SIG-M5 (cell line): Measurements from ENCODE around the gene IGHMBP2.

Experiments used
- DNase-seq: peaks from one replicate; lab custom pipeline; 2025; lab: John Stamatoyannopoulos, UW

The IGHMBP2 gene

DNA sequence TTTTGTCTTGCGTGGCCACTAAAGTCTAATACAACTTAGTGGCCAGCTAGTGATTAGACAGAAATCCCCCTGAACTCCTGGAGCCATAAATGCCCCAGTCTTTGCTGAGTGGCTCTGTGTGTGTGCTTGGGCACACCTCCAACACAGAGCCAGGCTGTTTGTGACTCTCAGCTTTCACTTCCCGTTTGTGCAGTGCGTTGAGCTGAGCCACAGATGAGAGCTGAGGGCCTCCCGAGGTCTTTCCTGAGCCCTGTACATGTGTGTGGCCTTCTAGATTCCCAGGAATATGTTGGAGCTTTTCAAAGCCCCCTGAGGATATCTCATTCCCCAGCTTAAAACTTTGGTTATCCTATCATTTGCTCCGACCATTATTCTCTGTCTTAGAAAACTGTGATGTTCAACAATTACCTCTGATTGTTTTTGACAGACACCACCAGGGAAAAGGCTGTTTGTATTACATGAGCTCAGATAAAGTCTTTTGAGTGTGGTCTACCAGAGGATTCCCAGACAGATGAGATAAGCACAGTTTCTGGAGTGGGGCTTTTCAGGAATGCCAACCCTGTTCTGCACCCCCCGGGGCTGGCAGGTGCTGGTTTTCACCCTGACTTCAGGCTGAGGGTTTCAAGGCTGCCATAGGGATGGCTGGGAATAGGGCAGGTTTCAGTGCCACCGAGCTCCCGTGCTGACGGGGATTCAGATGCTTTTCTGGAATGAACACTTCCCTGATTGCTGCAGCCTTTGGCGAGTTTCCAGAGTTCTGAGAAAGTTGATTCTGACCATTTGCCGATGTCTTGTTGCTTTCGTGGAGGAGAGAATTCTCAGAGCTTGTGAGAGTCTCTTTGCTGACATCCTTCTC is 23.8 kb downstream of the IGHMBP2 start:
- DNase-seq: peak; percentile 38

DNA sequence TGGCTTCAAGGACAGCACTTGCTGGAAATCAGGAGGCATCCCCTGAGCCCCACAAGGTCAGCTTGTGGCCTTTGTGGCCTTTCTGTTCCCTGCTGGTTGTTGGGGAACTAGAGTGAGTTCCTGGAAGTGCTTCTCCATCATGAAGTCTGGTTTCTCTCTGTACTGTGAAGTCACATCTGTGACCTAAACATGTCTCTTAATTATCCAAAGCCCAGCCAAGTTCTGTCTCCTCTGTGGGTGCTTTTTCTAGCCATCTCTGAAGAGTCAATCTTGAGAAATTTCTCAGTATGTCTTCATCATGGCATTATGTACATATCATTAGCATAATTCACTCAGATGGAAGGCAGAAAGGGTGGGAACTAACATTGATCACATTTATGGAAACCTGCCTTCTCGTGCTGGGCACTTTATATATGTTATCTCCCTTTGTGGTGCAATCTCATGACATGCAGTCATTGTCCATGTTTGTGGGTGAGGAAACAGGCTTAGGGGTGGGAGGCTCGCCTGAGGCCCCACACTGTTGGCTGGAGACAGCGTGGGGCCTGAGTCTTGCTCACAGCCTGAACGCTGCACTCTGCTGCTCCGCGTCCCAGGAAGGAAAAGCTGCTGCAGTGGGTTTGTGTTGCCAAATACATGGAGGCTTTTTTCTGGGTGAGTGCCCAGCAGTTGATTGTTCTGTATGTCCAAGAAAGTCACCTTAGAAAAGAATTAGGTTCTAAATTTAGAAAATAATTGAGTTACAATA is 24.6 kb downstream of the IGHMBP2 start:
- no peak for DNase-seq

DNA sequence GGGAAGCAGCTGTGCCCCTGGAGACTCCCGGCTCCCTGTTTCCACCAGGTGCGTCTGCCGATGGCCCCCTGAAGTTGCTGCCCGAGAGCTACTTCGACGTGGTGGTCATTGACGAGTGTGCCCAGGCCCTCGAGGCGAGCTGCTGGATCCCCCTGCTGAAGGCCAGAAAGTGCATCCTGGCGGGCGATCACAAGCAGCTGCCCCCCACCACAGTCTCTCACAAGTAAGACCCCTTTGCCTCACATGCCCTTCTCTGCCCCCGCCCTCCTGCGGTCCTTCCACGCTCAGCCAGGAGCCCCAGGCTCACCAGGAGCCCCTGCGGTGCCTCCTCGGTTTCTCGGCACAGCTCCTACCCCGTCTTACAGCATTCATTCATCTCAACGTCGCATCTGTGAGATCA is 25.4 kb downstream of the IGHMBP2 start:
- no peak for DNase-seq

DNA sequence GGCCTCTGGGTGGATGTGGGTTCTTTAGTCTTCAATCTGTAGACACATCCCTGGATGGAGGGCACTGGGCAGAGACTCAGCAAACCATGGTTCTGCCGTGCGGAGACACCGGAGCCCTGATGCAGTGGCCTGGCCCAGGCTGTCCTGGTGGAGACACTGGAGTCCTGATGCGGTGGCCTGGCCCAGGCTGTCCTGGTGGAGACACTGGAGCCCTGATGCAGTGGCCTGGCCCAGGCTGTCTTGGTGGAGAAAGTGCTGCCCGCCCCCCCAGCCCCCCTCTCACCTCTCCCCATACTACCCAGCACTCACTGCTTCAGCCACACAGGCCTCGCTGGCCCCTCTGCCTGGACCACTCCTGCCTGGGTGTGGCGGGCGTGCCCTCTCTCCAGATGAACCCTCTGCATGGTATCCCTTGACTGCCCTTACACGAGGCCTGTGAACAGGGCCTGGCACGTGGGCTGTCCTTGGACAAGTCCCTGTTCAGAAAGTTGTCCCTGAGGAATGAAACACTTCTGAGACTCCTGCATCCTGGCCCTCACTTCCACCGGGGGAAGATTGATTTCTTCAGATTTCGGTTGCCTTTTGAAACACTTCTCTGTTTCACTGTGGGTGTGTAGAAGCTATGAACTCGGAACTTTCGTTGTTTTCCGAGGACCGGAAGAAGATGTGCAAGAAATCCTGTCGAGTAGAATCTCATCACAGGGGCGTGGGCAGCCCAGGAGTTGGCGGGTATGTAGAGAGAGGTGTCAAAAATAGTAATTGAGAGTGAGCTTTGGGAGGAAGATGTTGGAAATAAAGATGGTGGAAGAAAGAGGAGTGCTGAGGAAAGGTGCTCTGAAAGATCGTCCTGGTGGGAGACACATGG is 26.2 kb downstream of the IGHMBP2 start:
- no peak for DNase-seq

DNA sequence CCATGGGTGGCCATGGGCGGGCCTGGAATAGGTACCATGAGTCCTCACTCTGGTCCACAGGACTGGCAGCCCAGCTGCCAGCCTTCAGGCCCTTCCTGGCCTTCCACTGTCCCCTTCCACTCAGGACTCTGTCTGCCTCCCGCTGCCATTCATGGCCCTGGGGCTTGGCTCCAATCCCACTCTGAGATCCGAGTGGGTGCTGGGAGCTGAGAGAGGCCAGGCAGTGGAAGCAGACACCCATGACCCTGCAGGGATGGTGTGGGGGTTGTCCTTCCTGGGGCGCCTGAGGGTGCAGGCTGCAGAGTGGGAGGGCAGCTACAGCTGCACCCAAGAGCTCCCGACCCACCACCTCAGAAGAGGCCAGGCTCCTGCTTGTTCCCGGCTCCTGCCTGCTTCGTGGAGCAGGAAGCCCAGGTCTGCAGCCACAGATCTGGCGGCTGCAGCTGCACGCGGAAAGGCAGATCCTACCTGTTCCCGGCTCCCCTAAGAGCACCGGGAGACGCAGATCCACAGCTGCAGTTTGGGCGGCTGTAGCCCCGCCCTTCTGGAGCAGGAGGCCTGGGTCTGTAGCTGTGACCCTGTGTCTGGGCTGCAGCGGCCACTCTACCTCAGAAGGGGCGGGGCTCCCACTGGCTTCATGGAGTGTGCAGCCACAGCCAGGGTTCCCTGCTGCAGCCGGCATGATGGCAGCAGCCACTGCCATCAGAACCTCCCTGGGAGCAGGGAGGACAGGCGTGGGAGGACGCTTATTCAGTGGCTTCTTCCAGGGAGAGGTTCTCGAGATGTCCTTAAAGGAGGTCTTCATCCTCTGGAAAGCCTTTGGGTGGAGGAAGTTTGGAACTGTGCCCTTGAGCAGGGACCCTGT is 27.5 kb downstream of the IGHMBP2 start:
- DNase-seq: no peak

DNA sequence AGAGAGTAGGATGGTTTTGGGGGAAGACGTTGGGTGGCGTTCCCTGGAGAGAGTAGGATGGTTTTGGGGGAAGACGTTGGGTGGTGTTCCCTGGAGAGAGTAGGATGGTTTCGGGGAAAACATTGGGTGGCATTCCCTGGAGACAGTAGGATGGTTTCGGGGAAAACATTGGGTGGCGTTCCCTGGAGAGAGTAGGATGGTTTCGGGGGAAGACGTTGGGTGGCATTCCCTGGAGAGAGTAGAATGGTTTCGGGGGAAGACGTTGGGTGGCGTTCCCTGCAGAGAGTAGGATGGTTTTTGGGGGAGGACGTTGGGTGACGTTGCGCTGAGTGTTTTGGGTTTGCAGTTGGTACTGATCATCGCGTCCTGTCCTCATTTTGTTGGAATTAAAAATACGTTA is 28.2 kb downstream of the IGHMBP2 start:
- no peak for DNase-seq

DNA sequence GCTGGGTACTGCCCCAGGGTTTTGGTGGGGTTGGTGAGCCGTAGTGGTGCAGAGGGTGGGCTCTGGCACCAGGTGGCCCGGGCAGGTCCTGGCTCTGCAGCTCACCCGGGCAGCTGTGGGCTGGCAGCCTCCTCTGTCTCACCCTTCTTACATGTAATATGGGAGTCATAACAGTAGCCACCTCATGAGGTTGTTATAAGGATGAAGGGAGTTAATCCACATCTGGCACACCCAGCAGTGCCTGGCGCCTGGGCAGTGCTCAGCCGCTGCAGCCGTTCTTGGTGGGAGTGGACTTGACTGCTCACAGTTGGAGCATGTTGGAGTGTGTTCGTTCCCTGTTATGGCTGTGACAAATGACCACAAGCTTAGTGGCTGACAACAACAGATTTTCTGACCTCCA is 28.7 kb downstream of the IGHMBP2 start:
- no peak for DNase-seq

DNA sequence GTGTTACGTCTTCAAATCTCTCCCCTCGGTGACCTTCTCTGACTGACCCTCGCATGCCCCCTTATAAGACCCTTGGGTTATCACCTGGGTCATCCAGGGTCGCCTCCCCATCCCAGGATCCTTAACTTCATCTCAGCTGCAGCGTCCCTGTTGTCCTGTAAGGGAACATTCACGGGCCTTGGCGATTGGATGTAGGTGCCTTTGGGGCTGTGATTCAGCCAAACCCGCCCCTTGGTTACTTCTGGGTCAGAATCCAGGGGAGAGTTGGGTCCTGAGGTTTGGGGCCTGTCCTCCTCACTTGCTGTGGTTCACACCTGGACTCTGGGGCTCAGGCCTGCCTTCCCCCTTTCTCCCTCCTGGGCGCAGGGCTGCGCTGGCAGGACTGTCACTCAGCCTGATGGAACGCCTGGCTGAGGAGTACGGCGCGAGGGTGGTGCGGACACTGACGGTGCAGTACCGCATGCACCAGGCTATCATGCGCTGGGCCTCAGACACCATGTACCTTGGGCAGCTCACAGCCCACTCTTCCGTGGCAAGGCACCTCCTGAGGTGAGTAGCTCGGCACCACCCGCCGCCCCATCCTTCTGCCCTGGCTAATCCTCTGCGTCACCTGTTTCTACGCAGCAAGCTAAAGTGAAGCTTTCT is 29.4 kb downstream of the IGHMBP2 start:
- no peak for DNase-seq

DNA sequence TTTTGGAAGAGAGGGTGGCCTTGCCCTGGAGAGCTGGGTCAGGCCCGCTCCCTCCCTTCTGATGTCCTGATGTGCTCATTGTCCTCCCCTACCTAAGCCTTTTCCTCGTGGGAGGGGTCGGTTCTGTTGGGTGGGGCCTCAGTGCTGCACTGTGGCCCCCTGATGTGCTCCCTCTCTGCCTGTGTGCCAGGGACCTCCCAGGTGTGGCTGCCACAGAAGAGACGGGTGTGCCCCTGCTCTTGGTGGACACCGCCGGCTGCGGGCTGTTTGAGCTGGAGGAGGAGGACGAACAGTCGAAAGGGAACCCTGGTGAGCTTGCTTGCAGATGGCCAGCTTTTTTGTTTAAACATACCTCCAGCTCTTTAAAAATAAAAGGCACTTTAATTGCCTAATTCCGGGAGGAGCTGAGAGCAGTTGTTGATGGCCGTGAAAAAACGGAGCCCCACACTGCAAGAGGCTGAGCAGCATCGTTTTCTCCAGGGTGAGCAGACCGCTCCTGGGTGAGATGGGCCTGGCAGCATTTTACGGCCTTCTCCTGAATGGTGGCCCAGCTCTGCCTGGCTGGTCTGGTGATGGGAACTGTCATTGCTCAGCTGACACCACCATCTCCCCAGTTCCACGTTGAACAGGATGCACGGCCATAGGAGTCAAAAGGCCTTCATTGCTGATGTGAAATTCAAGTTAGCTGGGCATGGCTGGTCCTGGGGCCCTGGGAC is 30.1 kb downstream of the IGHMBP2 start:
- no peak for DNase-seq

DNA sequence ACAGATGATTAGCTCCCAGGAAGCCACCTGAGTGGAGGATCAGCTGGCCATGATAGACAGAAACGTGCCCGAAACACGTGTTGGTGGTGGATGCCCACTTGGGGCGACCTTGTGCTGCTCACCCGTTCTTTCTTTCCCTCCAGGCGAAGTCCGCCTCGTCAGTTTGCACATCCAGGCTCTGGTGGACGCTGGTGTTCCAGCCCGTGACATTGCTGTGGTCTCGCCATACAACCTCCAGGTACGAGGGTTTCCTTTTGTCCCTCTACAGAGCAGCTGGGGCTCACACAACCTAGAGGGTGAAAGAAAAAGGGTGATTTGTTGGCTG is 30.6 kb downstream of the IGHMBP2 start:
- DNase-seq: no peak

DNA sequence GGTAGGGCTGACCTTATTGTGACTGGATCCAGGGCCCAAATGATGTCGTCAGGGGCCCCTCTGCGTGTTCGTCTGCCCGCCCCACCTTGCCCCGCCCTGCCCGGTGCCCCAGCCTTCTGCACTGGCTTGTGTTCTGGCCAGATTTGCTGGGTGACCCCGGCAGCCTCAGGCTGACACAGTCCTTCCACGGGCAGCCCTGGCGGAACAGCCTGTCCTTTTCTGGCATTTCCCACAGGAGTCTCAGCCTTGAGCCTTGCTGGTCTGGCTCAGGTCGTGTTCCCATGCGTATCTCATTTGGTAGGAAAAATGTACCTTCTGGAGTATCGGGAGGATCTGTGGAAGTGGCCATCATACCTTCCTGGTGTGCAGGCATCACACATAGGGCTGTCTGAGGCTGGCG is 31.0 kb downstream of the IGHMBP2 start:
- no peak for DNase-seq

DNA sequence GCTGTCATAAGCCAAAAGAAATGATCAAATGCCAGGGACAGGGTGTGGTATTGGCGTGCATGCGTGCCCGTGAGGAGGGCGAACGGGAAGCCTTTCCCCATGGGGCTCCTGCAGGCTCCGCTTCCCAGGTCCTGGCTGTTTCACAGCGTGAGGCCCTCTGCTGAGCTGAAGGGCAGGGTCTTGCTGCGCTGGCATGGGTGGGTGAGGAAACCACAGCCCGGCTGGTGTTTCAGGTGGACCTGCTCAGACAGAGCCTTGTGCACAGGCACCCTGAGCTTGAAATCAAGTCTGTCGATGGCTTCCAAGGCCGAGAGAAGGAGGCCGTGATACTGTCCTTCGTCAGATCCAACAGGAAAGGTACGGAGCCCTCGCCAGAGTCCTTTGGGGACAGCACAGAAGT is 31.4 kb downstream of the IGHMBP2 start:
- no peak for DNase-seq

DNA sequence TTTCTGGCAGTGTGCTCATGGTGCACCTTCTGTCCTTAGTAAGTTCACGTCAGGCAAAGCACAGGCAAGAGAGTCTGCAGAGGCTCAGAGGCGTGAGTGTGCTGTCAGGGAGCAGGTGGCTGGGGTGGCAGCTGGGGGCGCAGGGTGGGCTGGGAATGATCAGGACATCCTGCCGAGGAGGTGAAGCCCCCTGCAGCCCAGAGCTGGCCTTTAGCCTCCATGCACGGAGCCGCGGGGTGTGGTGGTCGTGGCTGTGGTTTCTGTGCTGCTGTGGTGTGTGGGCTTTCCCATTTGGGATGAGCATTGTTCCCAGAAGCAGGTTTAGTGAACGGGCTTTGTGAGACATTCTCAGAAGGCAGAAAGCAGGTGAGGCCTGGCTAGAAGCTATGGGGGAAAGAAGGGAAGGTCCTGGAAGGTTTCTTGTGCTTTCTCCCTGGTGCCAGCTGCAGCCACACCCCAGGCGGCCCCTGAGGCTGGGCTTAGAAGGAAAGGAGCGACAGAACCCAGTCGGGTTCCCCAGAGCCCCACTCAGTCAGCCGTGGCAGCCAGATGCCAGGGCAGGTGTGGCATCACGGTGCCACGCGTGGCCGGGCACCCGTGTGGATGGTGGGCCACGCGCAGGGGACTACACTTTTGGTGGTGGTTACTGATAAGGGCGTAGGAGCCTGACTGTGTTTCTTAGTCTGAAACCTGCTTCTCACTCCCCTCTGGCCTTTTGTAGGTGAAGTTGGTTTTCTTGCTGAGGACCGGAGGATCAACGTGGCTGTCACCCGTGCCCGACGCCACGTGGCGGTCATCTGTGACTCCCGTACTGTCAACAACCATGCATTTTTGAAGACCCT is 32.0 kb downstream of the IGHMBP2 start:
- no peak for DNase-seq

DNA sequence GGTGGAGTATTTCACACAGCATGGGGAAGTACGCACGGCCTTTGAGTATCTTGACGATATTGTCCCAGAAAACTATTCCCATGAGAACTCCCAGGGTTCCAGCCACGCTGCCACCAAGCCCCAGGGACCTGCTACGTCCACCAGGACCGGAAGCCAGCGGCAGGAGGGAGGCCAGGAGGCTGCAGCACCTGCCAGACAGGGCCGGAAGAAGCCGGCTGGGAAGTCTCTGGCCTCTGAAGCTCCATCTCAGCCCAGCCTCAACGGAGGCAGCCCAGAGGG is 32.6 kb downstream of the IGHMBP2 start:
- no peak for DNase-seq

DNA sequence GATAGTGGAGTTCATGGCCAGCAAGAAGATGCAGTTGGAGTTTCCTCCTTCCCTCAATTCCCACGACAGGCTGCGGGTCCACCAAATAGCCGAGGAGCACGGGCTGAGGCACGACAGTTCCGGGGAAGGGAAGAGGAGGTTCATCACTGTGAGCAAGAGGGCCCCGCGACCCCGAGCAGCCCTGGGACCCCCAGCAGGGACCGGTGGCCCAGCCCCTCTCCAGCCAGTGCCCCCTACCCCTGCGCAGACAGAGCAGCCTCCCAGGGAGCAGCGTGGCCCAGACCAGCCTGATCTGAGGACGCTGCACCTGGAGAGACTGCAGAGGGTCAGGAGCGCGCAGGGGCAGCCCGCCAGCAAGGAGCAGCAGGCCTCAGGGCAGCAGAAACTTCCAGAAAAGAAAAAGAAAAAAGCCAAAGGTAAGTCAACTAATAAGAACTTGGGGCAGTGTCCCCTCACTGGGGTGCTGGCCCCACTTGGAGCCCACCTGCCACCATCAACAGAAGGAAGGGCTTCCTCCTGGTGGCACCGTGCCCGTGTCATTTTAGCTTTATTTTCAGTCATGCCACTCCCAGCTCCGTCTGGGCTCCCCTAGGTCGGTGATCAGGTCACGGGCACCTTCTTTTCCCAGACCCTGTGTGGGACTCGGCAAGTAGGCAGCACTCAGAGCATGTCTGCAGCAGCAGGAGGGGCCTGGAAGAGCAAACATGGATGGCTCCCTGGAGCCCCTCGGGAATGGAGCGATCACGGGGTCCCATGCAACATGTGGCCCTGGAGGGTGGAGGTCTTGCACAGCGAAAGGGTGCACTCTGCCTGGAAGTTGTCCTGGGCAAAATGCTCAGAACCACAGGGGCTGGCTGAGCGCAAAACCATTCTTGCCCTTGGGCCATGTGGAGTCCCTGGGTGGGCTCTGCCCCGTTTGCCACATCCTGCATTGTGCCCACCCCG is 33.3 kb downstream of the IGHMBP2 start:
- no peak for DNase-seq

DNA sequence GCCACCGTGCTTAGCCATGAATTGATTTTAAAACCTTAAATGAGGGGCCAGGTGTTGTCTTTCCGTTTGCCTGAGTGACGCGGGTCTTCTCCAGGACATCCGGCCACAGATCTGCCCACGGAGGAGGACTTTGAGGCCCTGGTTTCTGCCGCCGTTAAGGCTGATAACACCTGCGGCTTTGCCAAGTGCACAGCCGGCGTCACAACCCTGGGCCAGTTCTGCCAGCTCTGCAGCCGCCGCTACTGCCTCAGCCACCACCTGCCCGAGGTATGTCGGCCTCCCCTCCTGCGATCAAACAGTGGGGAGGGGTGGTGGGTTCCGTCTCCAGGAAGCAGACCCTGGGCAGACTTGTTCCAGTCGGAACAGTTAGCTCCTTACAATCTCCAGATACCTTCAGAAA is 34.4 kb downstream of the IGHMBP2 start:
- no peak for DNase-seq

DNA sequence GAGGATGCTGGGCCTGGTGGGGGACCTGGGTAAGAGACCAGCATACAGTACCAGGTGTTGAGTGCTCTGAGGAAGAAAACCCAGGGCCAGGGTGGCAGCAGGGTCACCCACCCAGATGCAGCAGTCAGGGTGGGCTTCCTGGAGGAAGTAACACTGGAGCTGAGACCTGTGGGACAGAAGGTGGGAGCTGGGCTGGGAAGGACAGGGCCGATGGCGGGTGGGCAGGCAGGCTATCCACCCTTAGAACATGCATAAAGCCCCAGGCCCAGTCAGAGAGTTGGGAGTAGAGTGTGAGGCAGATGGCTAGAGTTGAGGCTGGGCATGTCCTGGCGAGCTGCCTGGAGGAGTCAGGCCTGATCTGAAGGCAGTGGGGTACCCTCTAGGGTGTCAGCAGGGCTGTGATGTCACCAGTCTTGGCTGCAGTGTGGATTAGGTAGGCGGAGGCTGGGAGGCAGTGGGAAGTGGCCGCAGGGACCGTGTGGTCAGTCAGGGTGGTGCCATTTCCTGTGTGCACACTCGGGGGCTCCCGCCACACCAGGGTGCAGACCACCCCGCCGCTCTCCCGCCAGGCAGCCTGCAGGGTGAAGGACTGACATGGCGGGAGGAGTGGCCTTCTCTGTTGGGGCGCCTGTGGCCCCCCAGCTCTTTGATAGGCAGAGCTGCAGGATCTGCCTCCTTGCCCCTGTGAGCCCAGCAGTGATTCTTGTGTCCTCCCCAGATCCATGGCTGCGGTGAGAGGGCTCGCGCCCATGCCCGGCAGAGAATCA is 35.3 kb downstream of the IGHMBP2 start:
- no peak for DNase-seq
